CD4-positive, alpha-beta T cell treated with Interleukin-17A for 1 hour (primary cell): ENCODE results near the gene FER1L5.

Experiments
- DNase-seq: peaks from one replicate; pipeline ENCODE4 v3.0.0-alpha.2; 2020

FER1L5 gene

DNA sequence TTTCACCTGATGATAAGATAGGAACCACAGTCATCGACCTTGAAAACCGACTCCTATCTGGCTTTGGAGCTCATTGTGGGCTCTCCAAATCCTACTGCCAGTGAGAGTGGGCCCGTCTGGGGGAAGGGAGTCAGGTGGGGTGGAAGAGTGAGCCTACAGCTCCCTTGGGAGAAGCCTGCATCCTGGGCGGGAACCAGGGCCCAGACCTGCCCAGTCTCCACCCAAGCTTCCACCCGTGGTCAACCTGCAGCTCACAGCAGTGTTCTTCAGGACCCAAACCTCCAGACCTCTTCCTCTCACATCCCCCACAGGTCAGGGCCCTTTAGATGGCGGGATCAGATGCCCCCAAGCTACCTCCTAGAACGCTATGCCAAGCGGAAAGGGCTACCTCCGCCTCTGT is 57.1 kb downstream of the FER1L5 start:
- no peak for DNase-seq

DNA sequence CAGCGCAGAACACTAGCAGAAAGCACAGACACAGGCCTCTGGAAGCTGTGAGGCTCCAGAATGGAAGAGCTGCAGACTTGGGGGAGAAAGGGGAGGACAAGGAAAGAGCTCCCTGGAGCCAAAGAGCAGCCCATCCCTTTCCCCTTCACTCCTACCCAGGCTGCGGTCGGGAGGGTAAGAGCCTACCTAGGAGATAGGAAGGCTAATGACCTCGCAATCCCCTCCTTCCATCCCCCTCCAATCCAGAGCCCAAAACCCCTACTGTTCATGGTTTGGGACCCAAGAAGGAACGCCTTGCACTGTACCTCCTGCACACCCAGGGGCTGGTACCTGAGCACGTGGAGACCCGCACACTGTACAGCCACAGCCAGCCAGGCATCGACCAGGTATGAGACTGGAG is 57.5 kb downstream of the FER1L5 start:
- no peak for DNase-seq

DNA sequence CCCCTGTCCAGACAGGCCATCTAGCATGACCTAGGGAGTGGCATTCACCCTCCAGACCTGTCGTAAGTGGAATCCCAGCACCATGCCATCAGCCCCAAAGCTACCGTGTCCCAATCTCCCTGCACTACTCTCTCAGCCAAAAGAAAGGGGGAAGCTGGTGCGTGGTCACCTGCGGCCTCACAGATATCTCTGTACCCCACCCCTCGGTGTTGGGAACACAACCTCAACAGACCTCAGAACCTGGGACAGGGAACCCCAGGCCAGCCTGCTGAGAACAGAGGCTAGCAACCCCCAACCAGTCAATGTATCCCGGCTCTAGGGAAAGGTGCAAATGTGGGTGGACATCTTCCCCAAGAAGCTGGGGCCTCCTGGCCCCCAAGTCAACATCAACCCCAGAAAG is 59.1 kb downstream of the FER1L5 start:
- no peak for DNase-seq

DNA sequence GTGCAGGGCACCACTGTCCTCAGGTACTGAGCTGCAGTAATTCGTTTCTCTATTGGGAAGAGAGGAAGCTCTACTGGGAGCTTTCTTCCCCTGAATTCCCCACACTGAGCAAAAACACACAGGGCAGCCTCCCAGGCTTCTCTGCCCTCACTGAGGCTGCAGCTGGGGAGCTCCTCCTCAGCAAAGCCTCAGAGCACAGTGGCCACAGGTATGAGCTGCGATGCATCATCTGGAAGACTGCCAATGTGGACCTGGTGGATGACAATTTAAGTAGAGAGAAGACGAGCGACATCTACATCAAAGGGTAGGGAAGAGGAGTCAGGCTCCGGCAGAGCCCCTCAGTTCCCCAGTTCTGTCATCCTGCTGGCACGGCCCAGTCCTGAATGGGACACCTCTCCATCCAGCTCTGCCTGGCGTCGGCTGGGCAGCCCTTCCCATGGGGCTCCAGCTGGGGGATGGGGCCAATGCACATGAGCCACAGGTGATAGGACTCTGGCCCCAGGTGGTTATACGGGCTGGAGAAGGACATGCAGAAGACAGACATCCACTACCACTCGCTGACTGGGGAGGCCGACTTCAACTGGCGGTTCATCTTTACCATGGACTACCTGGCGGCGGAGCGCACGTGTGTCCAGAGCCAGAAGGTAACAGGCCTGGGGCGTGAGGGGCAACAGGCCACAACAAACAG is 59.7 kb downstream of the FER1L5 start:
- DNase-seq, result no peak

DNA sequence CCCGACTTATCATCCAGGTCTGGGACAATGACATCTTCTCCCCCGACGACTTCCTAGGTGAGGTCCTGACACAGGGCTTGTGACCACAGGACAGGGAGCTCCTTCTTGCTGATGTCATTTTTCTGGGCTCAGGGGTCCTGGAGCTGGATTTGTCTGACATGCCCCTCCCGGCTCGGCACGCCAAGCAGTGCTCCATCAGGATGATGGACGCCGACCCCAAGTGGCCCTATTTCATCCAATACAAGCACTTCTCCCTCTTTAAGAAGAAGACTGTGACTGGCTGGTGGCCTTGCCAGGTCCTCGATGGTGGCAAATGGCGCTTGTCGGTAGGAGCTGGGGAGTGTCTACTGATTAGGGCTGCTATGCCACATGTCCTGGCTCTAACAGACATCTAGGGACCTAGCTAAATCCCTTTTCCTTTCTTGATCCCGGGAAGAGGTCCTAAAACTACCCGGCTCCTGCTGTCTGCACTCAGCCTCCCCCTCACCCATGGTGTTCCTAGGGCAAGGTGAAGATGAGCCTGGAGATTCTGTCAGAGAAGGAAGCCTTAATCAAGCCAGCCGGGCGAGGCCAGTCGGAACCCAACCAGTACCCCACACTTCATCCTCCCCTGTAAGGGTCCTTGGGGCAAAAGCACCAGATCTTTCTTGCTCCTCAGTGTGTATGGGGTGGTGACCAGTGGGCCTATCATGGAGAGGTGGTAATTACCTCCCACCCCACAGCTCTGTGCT is 60.6 kb downstream of the FER1L5 start:
- DNase-seq, result no peak

DNA sequence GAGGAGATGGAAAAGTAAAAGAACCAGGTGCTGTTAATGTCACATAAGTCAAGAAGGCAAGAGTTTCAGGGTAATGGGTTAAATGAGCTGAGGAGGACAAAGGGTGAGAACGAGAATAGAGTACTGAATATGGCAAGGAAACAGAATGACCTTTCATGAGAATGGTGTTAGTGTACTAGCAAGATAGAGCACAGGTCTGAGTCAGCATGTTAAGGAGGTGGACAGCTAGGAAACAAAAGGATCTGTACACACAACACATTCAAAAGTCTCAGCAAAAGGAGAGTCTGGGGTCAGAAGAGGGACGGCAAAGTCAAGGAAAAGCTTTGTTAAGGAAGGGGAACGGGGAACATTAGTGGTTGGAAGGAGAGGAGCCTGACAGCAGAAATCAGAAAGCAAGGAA is 68.4 kb downstream of the FER1L5 start:
- no peak for DNase-seq

DNA sequence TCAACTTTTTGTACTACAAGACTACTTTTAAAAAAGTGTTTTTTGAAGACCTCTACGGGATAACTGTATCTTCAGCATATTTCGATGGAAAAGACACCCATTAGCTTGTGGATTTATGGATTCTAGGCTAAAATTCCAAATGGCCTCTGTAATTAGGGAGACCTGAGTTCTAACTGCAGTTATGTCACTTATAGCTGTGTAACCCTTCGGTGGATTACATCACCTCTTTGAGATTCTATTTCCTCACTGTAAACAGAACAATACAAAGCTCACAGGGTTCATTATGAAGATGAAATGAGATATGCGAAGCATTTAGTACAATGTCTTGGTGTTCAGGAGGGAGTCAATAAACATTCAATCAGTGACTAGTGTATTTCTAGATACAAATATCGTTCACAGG is 73.1 kb downstream of the FER1L5 start:
- DNase-seq, result no peak

DNA sequence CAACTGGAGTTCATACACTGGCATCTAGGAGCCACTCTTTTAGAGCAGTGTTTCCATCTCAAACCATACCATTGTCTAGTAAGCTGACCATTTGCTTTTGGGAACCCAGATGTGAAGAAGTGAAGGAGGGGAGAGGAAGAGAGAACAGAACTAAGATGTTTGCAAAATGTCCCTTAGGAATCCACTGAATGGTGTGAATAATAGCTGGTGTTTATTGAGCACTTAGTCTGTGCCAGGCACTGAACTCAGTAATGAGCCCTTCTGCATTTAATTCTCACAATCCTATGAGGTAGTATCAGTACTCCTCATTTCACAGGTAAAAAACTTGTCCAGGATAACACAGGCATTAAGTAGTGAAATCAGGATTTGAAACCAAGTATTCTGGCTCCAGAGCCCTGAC is 73.8 kb downstream of the FER1L5 start:
- no peak for DNase-seq

DNA sequence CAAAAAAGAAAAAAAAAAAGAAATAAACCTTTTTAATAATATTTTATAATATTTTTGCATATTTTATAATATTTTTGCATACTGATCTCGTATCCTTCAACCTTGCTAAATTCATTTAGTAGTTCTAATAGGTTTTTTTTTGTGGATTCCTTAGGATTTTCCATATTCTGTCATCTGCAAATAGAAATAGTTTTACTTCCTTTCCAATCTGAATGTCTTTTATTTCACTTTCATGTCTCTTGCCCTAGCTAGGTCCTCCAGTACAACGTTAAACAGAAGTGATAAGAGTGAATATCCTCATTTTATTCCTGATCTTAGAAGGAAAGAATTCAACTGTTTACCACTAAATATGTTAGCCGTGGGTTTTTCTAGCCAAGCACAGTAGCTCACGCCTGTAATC is 83.6 kb downstream of the FER1L5 start:
- no peak for DNase-seq

DNA sequence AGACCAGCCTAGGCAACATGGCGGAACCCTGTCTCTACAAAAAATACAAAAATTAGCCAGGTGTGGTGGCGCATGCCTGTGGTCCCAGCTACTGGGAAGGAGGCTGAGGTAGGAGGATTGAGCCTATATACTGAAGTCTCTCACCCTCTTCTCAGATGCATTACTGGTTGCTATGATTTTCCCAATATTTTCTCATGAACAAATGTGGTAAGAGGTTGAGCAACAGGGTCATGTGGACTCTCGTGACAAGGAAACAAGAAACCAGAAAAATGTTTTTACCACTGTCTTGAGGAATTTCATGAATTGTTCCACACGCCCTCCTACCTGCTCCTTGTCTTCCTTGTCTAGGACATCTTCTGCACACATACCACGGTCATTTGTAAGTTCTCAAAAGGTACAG is 84.9 kb downstream of the FER1L5 start:
- DNase-seq, result no peak

DNA sequence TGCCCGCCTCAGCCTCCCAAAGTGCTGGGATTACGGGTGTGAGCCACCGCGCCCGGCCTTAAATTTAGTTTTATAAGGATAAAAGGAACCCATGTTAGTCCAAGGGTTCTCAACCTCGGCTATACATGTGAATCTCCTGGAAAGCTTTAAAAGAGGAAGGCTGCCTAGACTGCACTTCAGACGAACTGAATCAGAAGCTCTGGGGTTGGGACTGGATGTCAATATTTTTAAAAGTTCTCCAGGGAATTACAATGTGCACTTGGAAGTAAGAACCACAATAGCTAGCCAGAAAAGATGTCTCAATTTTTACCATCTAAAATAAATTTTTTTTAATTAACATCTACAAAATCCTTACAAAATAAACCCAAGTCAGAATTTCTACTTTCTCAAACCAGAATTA is 87.2 kb downstream of the FER1L5 start:
- no peak for DNase-seq

DNA sequence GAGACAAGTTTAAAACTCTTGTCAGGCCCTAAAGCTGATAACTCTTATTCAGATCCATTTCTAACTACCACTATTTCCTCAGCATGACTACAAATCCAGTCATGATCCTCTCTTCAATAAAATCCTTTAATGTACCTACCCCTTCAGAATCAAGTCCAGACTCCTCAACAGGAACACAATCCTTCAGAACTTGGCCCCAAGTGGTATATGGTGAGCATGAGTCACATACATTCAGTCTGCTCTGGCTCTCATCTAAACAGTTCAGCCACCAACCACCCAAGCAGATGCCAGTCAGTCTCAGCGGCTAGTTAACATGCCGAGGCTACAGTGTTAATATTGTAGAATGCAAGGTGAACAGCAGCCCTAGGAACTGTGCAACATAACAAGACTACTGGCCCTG is 87.6 kb downstream of the FER1L5 start:
- DNase-seq, result no peak

DNA sequence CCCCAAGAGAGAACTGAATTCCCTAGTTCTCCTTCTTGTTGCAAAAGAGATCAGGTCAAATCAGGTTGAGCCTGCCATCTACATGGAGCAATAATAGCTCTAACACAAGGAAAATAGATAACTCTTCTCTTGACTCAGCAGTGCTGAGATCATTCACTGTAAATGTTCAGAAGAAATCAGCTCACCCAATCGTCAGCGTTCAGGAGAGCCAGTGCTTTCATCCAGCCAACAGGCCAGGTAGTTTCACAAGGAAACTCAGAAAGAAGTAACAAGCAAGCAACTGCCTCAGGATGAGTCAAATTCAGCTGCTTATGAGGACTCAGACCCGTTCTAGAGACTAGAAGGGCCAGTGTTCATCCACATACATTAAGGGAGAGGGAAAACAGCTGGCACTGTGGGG is 91.4 kb downstream of the FER1L5 start:
- DNase-seq, result no peak

DNA sequence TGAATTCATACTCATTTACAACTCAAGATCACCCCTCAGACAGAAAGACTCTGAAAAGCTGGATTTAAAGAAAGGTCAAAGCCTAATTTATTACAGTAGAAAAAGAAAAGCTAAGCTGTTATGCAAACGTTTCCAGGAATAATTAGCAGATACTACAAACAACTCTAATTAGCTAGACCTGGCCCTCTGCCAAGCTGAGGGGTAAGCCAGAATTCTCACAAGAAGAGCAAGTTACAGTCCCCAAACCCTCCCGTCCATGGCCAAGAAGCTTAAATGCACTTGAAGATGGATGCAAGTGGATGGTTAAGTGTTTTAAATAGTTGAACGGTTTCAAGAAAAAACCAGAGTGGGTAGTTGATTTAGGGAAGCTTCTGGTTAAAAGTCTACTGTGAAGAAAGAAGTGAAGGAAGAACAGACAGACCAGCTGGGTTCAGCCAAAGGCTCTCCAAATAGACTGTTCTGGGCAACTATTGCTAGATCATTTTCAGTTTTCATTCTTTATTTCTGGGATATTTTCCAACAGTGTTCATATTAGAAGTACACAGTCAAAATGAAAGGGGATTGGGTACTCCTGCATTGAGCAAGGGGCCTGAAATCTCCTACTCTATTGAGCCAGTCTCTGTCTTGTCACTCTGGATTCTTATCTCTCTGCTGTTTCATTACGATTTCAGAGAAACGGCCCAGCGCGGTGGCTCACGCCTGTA is 92.5 kb downstream of the FER1L5 start:
- no peak for DNase-seq

DNA sequence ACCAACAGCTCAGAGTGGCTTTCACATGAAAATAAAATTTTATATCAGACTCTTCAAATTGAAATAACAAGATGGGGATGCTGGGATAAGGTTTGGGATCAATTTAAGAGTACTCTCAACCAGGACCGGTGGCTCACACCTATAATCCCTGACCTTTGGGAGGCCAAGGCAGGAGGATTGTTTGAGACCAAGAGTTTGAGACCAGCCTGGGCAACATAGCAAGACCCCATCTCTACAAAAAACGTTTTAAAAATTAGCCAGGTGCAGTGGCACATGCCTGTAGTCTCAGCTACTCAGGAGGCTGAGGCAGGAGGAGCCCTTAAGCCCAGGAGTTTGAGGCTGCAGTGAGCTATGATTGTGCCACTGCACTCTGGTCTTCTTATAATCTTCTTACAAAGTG is 94.7 kb downstream of the FER1L5 start:
- DNase-seq, result no peak

DNA sequence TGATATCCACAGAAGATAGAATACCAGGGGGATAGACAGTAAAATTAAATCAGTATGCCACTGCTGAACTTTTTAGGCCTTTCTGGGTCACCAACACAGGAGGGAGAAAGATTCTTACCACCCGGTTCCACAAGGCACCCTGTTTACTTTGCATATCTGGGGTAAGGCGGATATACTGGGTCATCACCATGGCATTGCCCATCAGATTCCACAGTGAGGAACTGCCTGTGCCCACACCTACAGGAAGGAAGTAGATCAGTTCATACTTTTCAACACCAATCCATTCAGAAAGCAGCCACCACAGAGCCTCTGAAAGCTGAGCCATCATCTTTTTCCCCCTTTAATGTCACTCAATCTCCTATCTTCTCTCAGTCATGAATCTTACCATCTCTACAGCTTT is 95.3 kb downstream of the FER1L5 start:
- peak; percentile 53 for DNase-seq

DNA sequence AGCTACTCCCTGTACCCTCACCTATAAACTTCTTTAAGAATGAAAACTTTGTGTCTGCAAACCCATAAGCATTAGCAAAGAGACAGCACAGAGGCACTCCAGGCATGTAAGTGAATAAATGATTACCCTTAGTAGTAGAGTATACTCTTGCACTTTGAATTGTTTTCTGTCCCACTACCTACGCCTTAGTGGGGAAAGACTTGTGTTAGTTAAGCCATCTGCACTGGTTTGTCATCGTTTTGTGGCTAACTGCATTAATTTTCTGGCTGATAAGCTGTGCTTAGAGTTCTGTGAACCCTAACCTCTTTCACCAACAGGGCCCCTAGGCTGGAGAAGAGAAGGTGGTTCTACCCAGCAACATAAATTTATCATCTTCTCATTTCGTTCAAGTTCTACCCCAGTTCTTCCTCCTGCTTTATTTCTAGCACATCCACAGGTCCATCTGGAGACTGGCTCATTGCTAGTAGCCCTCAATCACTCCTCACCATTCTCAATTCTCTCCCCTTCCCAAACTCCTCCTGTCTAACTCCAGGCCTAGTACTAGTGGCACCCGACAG is 96.6 kb downstream of the FER1L5 start:
- DNase-seq, result no peak

DNA sequence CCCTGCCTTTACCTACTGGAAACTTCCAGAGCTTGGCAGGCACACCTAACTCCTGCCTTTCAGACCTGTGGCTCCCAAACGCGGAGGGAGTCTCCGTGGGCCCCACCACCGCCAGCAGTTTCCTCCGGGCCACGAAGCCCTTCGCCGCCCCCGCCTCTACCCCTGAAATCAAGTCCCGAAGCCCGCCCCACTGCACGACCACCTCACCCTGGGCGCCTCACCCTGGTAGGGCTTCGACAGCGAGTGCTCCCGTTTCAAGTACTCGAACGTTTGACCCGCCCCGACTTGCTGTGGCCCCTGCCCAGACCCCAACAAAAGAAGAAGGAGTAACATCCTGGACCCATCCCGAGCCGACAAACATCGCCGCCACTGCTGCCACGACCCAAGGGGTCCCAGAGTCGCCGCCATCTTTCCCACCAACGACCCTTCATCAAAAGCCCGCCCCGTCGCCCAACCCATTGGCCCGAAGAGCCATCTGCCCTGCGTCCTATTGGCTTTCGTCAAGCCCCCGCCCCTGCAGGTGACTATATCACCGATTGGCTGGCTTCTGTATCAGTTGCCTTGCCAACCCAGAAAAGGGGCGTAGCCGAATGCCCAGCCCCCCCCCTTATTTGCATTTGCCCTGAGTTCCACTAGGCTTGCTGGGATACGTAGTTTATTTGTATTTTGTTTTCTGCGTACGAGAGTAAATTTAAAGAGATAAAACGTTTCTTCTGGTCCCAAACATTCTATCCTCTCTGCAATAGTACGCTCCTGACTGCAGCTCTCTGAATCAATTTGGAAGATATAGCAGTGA is 97.3 kb downstream of the FER1L5 start, which contains the start of gene LMAN2L:
Gene LMAN2L (minus strand): TSS at position 432 of the 796 bp plus-strand sequence. CDS start 24 bp downstream, at position 408.
- peak; percentile 98 for DNase-seq

DNA sequence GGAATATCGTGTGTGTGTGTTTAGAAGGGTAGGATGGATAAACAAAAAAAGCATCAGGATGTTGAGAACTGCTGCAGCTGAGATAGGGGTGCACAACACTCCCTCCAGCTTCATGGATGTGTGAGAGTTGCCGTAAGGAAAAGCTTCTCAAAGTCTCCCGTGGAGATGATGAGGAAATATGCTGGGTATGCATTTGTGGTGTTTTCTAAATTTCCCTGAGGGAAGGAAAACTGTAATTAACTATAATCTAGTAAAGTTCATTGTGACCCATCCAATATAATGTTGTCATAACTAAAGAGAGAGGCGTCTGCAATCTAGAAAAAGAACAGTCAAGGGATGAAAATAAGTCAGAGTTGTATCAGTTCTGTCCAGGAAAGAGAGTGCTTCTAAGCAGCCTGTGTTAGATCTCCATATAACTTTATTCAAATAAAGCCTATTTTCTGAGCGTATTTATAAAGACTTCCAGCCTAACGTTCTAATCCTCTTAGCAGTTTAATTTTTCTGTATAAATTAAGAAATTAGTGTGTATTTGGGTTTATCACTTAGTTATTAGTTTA is 104.6 kb downstream of the FER1L5 start:
- no peak for DNase-seq

DNA sequence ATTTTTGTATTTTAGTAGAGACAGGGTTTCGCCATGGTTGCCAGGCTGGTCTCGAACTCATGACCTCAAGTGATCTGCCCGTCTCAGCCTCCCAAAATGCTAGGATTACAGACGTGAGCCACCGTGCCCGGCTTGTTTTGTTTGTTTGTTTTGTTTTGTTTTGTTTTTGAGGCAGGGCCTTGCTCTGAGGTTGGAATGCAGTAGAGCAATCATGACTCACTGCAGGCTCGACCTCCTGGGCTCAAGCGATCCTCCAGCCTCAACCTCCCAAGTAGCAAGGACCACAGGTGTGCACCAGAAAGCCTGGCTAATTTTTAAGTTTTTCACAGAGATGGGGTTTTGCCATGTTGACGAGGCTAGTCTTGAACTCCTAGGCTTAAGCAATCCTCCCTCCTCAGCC is 109.2 kb downstream of the FER1L5 start:
- no peak for DNase-seq

DNA sequence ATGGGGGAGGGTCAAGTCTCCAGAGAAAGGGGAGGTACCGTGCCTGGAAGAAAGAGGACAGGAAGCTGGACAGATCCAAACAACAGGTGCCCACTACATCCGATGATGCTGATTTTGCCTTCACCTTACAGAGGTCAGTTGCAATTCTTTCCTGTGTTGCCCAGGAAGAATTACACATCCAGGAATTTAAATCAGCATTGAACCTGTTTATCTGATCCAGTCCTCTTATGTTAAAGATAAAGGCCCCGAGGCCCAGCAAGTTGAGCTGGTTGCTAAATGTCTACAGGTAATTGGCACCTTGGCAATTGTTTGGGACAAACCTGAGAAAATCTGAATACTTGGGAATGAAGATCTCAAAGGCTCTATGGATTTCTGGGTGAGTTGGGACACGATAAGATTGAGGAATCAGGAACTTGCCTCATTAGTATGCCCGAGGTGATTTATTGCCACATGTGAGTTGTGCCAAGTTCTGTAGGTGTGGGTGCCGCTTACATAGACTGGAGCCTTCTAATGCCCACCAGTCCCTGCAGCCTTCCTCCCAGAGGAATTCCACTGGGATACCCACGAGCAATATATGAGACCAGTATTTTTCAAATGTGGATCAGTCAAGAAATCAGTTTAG is 111.2 kb downstream of the FER1L5 start:
- no peak for DNase-seq

DNA sequence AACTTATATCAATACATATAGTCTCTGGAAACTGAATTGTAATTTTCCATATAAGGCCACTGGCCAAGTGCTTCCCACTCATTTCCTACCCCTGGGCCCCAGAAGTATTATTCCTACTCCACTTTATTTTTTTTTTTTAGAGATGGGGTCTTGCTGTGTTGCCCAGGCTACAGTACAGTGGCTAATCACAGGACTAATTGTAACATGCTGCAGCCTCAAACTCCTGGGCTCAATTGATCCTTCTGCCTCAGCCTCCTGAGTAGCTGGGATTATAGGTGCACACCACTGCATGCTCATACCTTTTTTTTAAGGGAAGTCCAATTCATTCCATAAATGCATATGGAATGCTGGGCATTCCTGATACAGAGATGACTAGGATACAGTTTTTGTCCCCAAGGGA is 111.8 kb downstream of the FER1L5 start:
- no peak for DNase-seq
